ENCODE data around the gene ACSM6.
"Not testable (repeated sequence)": the region's sequence is repeated elsewhere in the genome, so short reads cannot be mapped to it uniquely, and the experiment has no call there.

Gene ACSM6

GRCh38 chr10:95220539-95220938 is 26.5 kb downstream of the ACSM6 start:
- no peak for DNase-seq

- no peak for DNase-seq
Observed at GRCh38 chr10:95221124-95221523, 27.1 kb downstream of the ACSM6 start.

DNA sequence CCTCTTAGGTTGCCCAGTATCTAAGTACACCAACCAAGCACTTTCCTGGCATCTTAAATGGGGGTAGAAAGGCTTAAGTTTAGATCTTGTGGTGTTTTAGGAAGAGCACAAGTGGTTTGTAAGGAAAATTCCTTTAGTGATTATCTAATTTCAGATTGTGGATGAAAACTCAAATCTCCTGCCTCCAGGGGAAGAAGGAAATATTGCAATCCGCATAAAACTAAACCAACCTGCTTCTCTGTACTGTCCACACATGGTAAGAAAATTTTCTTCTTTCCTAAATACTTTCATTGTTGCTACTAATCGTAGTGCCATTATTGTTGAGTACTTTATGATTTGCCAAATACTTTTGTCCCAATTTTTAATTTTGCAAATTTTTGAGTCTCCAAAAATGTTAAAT is 31.1 kb downstream of the ACSM6 start:
- DNase-seq = no peak

GRCh38 chr10:95228934-95229723 is 35.1 kb downstream of the ACSM6 start:
- not testable (repeated sequence) for DNase-seq

DNA sequence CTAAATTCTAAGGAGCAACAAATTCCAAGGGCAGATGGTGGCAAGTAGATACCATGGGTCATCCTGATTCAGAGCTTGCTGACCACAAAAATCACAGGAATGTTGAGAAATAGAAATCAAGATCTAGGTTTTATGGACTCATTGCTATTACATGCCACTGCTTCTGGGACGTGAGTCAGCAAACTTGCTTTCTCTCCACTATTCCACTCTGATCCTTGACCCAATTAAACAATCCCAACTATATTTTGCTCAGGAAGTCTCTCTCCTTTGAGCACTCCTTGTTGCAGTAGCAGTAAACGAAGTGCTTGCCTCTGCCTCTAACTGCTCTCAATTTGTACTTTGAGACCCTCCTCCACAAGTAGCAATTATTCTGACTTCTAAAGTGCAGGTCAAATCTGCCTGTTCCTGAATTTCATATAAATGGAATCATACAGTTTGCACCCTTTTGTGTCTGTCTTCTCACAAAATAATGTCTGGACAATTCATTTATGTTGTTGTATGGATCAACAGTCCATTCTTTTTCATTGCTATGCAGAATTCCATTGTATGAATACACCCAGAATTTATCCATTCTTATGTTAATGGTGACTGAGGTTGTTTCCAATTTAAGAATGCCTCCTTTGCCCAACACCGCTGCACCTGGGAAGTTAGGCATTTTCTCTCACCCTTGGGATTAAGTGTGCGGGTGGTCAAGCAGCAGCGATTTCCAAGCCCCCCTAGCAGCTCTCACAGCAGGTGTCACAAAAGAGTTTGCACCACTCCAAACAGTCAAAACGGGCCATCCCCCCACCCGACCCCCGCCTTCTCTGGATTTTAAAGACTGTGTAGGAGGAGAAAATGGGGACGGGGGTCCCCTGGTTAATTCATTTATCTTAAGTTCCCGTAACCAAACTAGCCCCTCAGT is 35.9 kb downstream of the ACSM6 start:
- DNase-seq = no peak

GRCh38 chr10:95230677-95231586 is 36.9 kb downstream of the ACSM6 start:
- DNase-seq = peak; percentile 44 to 59

- DNase-seq = no peak
Observed at GRCh38 chr10:95233377-95234034, 39.5 kb downstream of the ACSM6 start.

- DNase-seq = no peak
Observed at GRCh38 chr10:95234951-95235350, 40.9 kb downstream of the ACSM6 start.

GRCh38 chr10:95235676-95236067 is 41.6 kb downstream of the ACSM6 start:
- no peak for DNase-seq

DNA sequence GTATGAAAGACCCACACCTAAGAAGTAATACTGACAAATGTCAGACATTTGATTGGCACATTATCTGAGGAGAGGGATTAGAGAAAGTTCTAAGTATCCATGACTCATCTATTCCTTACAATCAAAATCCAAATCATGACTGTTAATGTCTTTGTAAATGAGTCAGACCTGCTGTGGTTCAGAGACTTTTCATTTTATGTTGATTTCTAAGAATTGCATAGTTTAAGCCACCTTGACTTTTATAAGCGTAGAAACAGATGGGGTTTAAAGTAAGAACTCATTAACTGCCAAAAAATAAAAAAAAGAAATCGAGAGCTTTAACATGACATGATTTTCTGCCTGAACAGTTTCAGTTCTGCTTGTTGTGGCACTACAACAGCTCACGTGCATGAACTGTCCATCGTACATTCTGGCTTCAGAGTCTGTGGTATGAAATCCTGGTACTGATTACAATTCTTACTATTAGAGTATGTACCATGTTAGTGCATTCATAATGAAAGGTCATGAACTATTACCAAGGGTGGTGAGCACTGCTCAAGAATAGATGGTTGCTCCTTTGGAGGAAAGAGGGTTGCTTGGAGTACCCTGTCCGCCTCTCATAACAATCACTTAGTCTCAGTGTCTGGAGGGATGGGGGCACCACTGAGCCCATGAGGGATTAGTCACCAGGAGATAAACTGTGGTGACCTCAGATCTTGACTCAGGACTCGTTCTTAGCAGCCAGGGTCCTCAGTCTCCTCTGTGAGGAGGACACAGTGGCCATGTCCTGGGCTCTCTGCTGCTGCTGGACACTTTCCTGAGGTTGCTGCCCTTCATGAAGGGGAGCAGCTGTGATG is 42.2 kb downstream of the ACSM6 start:
- no peak for DNase-seq

- DNase-seq = no peak
Observed at GRCh38 chr10:95237376-95238170, 43.5 kb downstream of the ACSM6 start.

DNA sequence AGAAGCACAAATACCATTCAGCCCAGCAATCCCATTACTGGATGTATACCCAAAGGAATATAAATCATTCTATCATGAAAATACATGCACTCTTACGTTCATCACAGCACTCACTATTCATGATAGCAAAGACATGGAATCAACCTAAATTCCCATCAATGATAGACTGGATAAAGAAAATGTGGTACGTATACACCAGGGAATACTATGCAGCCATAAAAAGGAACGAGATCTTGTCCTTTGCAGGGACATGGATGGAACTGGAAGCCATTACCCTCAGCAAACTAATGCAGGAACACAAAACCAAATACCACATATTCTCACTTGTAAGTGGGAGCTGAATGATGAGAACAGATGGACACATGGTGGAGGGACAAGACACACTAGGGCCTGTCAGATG is 46.1 kb downstream of the ACSM6 start:
- not testable (repeated sequence) for DNase-seq

- DNase-seq = no peak
Observed at GRCh38 chr10:95240811-95241210, 46.8 kb downstream of the ACSM6 start.

DNA sequence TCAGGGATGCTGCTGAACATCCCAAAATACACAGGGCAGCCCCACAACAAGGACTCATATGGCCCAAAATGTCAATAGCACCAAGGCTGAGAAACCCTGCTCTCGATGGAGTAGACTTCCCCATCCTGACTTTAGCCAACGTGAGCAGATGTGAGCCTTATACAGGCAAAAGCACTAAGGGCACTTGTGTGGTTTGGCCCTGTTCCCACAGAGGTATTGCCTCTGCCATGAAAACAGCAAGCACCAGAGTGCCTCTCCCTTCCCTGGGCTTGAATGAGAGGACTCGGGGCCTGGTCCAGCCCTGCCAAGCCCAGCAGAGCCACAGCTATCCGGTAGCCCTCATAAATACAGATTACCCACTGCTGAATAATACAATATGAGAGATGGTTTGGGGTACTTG is 47.5 kb downstream of the ACSM6 start:
- peak in 1 of 2 experiments; percentile 12 for DNase-seq

GRCh38 chr10:95242581-95243317 is 48.7 kb downstream of the ACSM6 start:
- peak in 1 of 2 experiments; percentile 17 for DNase-seq

DNA sequence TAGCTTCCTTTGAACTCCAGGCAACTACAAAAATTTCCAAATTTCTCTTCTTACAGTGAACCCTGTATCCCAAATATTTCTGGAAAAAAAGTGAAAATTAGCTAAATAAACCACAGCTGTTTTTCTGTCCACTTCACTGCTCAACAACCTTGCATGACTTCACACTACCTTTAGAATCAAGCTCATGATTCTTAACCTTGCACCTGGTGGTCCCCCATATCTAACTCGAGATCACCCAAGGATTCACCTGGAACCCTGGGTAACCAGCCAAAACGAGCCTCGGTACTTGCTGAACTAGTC is 49.2 kb downstream of the ACSM6 start:
- no peak for DNase-seq

- no peak for DNase-seq
Observed at GRCh38 chr10:95244152-95244551, 50.1 kb downstream of the ACSM6 start.

- no peak for DNase-seq
Observed at GRCh38 chr10:95245425-95246055, 51.5 kb downstream of the ACSM6 start.

- peak; percentile 6 to 58 for DNase-seq
Observed at GRCh38 chr10:95246582-95247051, 52.6 kb downstream of the ACSM6 start.
